Endothelial cell of umbilical vein (primary cell): ENCODE results near the gene CLTC.

ENCODE experiments used
- CTCF ChIP-seq, 2 donors: IDR thresholded peaks; 1 replicate in 1 of 2; 2 replicates in 1 of 2; pipeline ENCODE4 v1.5.1; 2011; ENCODE audit warnings: low read length in 2 of 2, mild to moderate bottlenecking in 2 of 2, moderate library complexity in 2 of 2, control low read depth in 1 of 2, inconsistent platforms in 1 of 2, low read depth in 1 of 2; ENCODE audit not compliant: insufficient read depth in 1 of 2; ENCODE audit errors: extremely low read depth in 1 of 2
- EZH2 ChIP-seq: IDR thresholded peaks from 2 replicates; pipeline ENCODE4 v1.6.1; 2012; ENCODE audit warnings: borderline replicate concordance, low read depth, mild to moderate bottlenecking, moderate library complexity, low read length, inconsistent platforms; ENCODE audit not compliant: severe bottlenecking
- FOS ChIP-seq: IDR thresholded peaks from 2 replicates; pipeline ENCODE4 v1.6.1; 2011; ENCODE audit warnings: mild to moderate bottlenecking, low read length, moderate library complexity, borderline replicate concordance; ENCODE audit not compliant: insufficient read depth
- GATA2 ChIP-seq: IDR thresholded peaks from 2 replicates; pipeline ENCODE4 v1.7.0; 2011; ENCODE audit warnings: low read depth, mild to moderate bottlenecking, moderate library complexity, mixed read lengths, low read length; ENCODE audit not compliant: insufficient read length, insufficient read depth
- JUN ChIP-seq: IDR thresholded peaks from 2 replicates; pipeline ENCODE4 v1.6.1; 2011; ENCODE audit warnings: borderline replicate concordance, low read depth; ENCODE audit not compliant: insufficient read length, insufficient read depth
- MAX ChIP-seq: IDR thresholded peaks from 2 replicates; pipeline ENCODE4 v1.6.1; 2011; ENCODE audit not compliant: insufficient read depth, insufficient read length
- MYC ChIP-seq: IDR thresholded peaks from one replicate; pipeline ENCODE4 v1.6.1; 2011; ENCODE audit warnings: mild to moderate bottlenecking, low read depth, low read length
- POLR2A ChIP-seq: IDR thresholded peaks from 2 replicates; pipeline ENCODE4 v1.6.1; 2012; ENCODE audit warnings: low read depth, mild to moderate bottlenecking, control low read depth, low read length
- POLR2AphosphoS5 ChIP-seq: IDR thresholded peaks from 2 replicates; pipeline ENCODE4 v1.6.1; 2012; ENCODE audit warnings: low read depth, mild to moderate bottlenecking, control low read depth, low read length, moderate library complexity; ENCODE audit not compliant: insufficient read depth

GRCh38 chr17:59641799-59642484, 22.2 kb downstream of the CLTC start:
- TF ChIP-seq EZH2 (no peak), MYC (no peak), CTCF (IDR thresholded peaks at IDR 0.05; ENCODE audit: extremely low read depth in 1 of 2, insufficient read depth in 1 of 2, low read depth in 1 of 2, low read length in 2 of 2) (no peak), POLR2A (no peak), GATA2 (no peak), MAX (no peak), POLR2AphosphoS5 (no peak), JUN (no peak), FOS (no peak)
